Stomach (tissue), 4 donors: Measurements from ENCODE around the gene PELI2.

ENCODE experiments used
- EP300 ChIP-seq: sonication (generic); formaldehyde crosslinking; IDR thresholded peaks from one replicate; pipeline ENCODE4 v1.6.1; 2017; ENCODE audit warnings: antibody characterized with exemption
- POLR2A ChIP-seq, 4 donors: fragments of 450-650 bp; IDR thresholded peaks; one replicate each; pipeline ENCODE4 v1.6.1; 2016; ENCODE audit warnings: antibody characterized with exemption in 4 of 4, control low read depth in 2 of 4, mild to moderate bottlenecking in 1 of 4, moderate library complexity in 1 of 4
- TF ChIP-seq, protein P1 (sequence below), 7 experiments: fragments of 450-650 bp in 4 of 7; fragments of 200-600 bp in 3 of 7; sonication (generic) in 3 of 7; IDR thresholded peaks; one replicate each; pipeline ENCODE4 v1.5.1; 2016 to 2019; ENCODE audit warnings: antibody characterized with exemption in 7 of 7, control low read depth in 2 of 7, mild to moderate bottlenecking in 1 of 7

DNA sequence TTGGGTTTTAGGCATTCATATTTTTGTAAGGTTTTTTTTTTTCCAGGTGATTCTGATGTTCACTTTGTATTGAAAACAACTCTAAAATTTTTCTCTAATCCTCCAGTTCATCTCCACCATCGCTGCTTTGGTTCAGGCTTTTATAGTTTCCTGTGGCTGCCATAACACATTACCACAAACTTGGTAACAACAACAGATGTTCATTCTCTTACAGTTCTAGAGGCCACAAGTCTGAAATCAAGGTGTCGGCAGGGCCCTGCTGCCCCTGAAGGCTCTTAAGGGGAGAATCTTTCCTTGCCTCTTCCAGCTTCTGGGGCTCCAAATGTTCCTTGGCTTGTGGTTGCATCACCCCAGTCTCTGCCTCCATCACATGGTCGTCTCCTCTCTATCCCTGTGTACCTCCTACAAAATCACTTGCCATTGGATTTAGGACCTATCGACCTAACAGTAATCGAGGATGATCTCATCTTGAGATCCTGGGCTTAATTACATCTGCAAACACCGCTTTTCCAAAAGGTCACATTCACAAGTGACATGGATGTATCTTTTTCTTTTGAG, 55.2 kb downstream of the PELI2 start:
- TF ChIP-seq, protein P1, sequence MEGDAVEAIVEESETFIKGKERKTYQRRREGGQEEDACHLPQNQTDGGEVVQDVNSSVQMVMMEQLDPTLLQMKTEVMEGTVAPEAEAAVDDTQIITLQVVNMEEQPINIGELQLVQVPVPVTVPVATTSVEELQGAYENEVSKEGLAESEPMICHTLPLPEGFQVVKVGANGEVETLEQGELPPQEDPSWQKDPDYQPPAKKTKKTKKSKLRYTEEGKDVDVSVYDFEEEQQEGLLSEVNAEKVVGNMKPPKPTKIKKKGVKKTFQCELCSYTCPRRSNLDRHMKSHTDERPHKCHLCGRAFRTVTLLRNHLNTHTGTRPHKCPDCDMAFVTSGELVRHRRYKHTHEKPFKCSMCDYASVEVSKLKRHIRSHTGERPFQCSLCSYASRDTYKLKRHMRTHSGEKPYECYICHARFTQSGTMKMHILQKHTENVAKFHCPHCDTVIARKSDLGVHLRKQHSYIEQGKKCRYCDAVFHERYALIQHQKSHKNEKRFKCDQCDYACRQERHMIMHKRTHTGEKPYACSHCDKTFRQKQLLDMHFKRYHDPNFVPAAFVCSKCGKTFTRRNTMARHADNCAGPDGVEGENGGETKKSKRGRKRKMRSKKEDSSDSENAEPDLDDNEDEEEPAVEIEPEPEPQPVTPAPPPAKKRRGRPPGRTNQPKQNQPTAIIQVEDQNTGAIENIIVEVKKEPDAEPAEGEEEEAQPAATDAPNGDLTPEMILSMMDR (IDR thresholded peaks at IDR 0.05) = no peak
- TF ChIP-seq POLR2A (IDR thresholded peaks at IDR 0.05) = no peak
- no peak for TF ChIP-seq EP300
